Neural cell (in vitro differentiated cells): ENCODE results near the gene STOML3. TPM values are rescaled to one million over a fixed set of nuclear protein-coding genes. Genes with fewer than 3 reads are reported as not detected.

Experiments
- H2AFZ ChIP-seq: fragments of 200-600, 300-800 bp; sonication (generic), shearing (Covaris generic); 2 replicates; pipeline ENCODE4 v1.6.0; 2014; ENCODE audit warnings: low read depth, mild to moderate bottlenecking, antibody characterized with exemption, low read length, moderate library complexity
- H3F3A ChIP-seq: fragments of 200-600 bp; shearing (Covaris generic); 2 replicates; pipeline ENCODE4 v1.6.1; 2016; ENCODE audit warnings: mild to moderate bottlenecking, moderate library complexity, mixed read lengths, antibody characterized with exemption, low read length; ENCODE audit not compliant: insufficient read depth, poor library complexity, severe bottlenecking
- H3K27ac ChIP-seq: fragments of 200-600, 300-800 bp; sonication (generic), shearing (Covaris generic); 2 replicates; pipeline ENCODE4 v1.5.1; 2014; ENCODE audit warnings: mild to moderate bottlenecking, low read length, moderate library complexity
- H3K27me3 ChIP-seq: fragments of 300-800, 200-600 bp; sonication (generic), shearing (Covaris generic); 2 replicates; pipeline ENCODE4 v1.6.0; 2014; ENCODE audit warnings: mild to moderate bottlenecking, low read depth, low read length, moderate library complexity; ENCODE audit not compliant: insufficient read depth
- H3K36me3 ChIP-seq: fragments of 300-800, 200-600 bp; sonication (generic), shearing (Covaris generic); 2 replicates; pipeline ENCODE4 v1.5.1; 2014; ENCODE audit warnings: mild to moderate bottlenecking, antibody characterized with exemption, low read length, moderate library complexity; ENCODE audit not compliant: insufficient read depth
- H3K4me2 ChIP-seq: fragments of 300-800, 200-600 bp; sonication (generic), shearing (Covaris generic); 2 replicates; pipeline ENCODE4 v1.6.0; 2014; ENCODE audit warnings: mild to moderate bottlenecking, low read length
- H3K4me3 ChIP-seq: fragments of 300-800, 200-600 bp; sonication (generic), shearing (Covaris generic); 2 replicates; pipeline ENCODE4 v1.5.1; 2014; ENCODE audit warnings: mild to moderate bottlenecking, low read length, moderate library complexity
- H3K79me2 ChIP-seq: fragments of 200-600 bp; shearing (Covaris generic); replicated peaks from 2 replicates; pipeline ENCODE4 v1.6.0; 2014; ENCODE audit warnings: mild to moderate bottlenecking, low read length, moderate library complexity; ENCODE audit not compliant: insufficient read depth
- H3K9ac ChIP-seq: fragments of 300-800, 200-600 bp; sonication (generic), shearing (Covaris generic); 2 replicates; pipeline ENCODE4 v1.6.1; 2016; ENCODE audit warnings: mild to moderate bottlenecking, low read length, mixed read lengths
- H3K9me2 ChIP-seq: fragments of 200-600 bp; shearing (Covaris generic); 2 replicates; pipeline ENCODE4 v1.6.1; 2016; ENCODE audit warnings: mild to moderate bottlenecking, low read length, mixed read lengths; ENCODE audit not compliant: insufficient read depth
- H3K9me3 ChIP-seq: fragments of 200-600, 300-800 bp; sonication (generic), shearing (Covaris generic); 2 replicates; pipeline ENCODE4 v1.6.1; 2016; ENCODE audit warnings: mild to moderate bottlenecking, mixed run types, low read length, moderate library complexity, mixed read lengths
- H4K20me1 ChIP-seq: fragments of 200-600 bp; shearing (Covaris generic); 2 replicates; pipeline ENCODE4 v1.6.1; 2016; ENCODE audit warnings: mild to moderate bottlenecking, mixed run types; ENCODE audit not compliant: insufficient read depth
- CTCF ChIP-seq: fragments of 450-650 bp; IDR thresholded peaks from 2 replicates; pipeline ENCODE4 v1.5.1; 2014; ENCODE audit warnings: antibody characterized with exemption, mild to moderate bottlenecking, moderate library complexity; ENCODE audit not compliant: poor library complexity, severe bottlenecking
- EP300 ChIP-seq: fragments of 450-650 bp; conservative IDR thresholded peaks from 2 replicates; pipeline ENCODE4 v1.6.1; 2014; ENCODE audit warnings: antibody characterized with exemption, mild to moderate bottlenecking, moderate library complexity; ENCODE audit not compliant: poor library complexity, severe bottlenecking
- EZH2 ChIP-seq: fragments of 200-600, 300-800 bp; shearing (Covaris generic), sonication (generic); IDR thresholded peaks from 2 replicates; pipeline ENCODE4 v1.6.1; 2014; ENCODE audit warnings: antibody characterized with exemption, low read length, borderline replicate concordance, mild to moderate bottlenecking; ENCODE audit not compliant: insufficient read depth, poor library complexity, severe bottlenecking
- MXI1 ChIP-seq: fragments of 450-650 bp; conservative IDR thresholded peaks from 2 replicates; pipeline ENCODE4 v1.6.1; 2014; ENCODE audit warnings: antibody characterized with exemption, mild to moderate bottlenecking; ENCODE audit not compliant: poor library complexity, severe bottlenecking
- POLR2AphosphoS5 ChIP-seq: IDR thresholded peaks from 2 replicates; pipeline ENCODE4 v1.6.1; 2012
- RAD21 ChIP-seq: fragments of 450-650 bp; conservative IDR thresholded peaks from 2 replicates; pipeline ENCODE4 v1.6.1; 2014; ENCODE audit warnings: antibody characterized with exemption, mild to moderate bottlenecking, moderate library complexity
- REST ChIP-seq: IDR thresholded peaks from 2 replicates; pipeline ENCODE4 v1.6.1; 2012; ENCODE audit warnings: borderline replicate concordance
- SMC3 ChIP-seq: fragments of 450-650 bp; conservative IDR thresholded peaks from 2 replicates; pipeline ENCODE4 v1.6.1; 2014; ENCODE audit warnings: antibody characterized with exemption, mild to moderate bottlenecking, moderate library complexity; ENCODE audit not compliant: poor library complexity
- TAF1 ChIP-seq: IDR thresholded peaks from 2 replicates; pipeline ENCODE4 v1.6.1; 2012; ENCODE audit warnings: low read depth
- polyA minus RNA-seq: library from RNA; depleted of rRNA, polyadenylated mRNA; stranded (reverse); fragments of >200 nt; gene quantifications from 2 replicates; pipeline ENCODE4 v1.2.3, GENCODE V29; 2014
- polyA plus RNA-seq: library from polyadenylated mRNA; depleted of rRNA; stranded (reverse); fragments of >200 nt; gene quantifications from 2 replicates; pipeline ENCODE4 v1.2.3, GENCODE V29; 2014

Gene STOML3
- polyA plus RNA-seq: not detected in 2 replicates
- not detected in 2 replicates for polyA minus RNA-seq

GRCh38 chr13:38990693-38991092, at the start of gene STOML3:
STOML3 (minus strand) TSS chr13:38990831; CDS start chr13:38990721, 110 bp downstream.
- Histone ChIP-seq H3K27me3 (peaks cover 4% of the 10 kb centered on the region), H3K36me3 (no peaks in the 10 kb centered on the region), H3K9me3 (no peaks in the 10 kb centered on the region), H3K4me3 (no peak within 1 kb of the TSS), H4K20me1 (no peaks in the 10 kb centered on the region), H3K9ac (no peak within 1 kb of the TSS), H3K79me2 (no peaks in the 10 kb centered on the region), H2AFZ (no peak within 1 kb of the TSS), H3K9me2 (no peaks in the 10 kb centered on the region), H3F3A (no peaks in the 10 kb centered on the region), H3K4me2 (no peak within 1 kb of the TSS), H3K27ac (no peak within 1 kb of the TSS)
- TF ChIP-seq EZH2 (no peak), MXI1 (no peak), TAF1 (no peak), CTCF (no peak), POLR2AphosphoS5 (no peak), SMC3 (no peak), REST (no peak), RAD21 (no peak), EP300 (no peak)

DNA sequence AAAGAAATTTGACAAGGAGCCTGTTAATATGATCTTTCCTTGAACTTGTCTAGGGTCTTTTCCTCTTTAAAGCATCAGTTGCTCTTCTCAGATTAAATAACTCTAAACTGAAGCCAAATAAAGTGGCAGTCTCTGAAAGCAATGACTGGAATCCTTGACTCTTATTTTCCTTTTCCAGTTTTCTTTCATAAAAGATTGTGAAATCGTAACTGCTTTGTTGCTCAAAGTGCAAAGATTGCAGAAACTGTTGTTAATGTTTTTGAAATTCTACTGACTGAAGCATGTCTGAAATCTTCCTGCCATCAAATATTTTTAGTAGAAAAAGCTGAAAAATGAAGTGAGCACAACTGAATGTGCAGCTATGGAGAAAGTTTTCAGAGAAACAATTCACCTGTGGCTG, 49.6 kb upstream of the STOML3 start:
- H3K9me3 ChIP-seq: no peaks in the 10 kb centered on the region
- H3K4me2 ChIP-seq: peak overlapping the region; percentile 8
- peak overlapping the region; percentile 73 for H3K4me3 ChIP-seq
- no peaks in the 10 kb centered on the region for H4K20me1 ChIP-seq
- H2AFZ ChIP-seq: no peak overlapping the region
- H3F3A ChIP-seq: no peaks in the 10 kb centered on the region
- no peaks in the 10 kb centered on the region for H3K36me3 ChIP-seq
- H3K27me3 ChIP-seq: no peaks in the 10 kb centered on the region
- TF ChIP-seq EP300 (no peak), SMC3 (no peak), EZH2 (no peak), CTCF (no peak), MXI1 (no peak), POLR2AphosphoS5 (no peak), TAF1 (no peak), RAD21 (no peak), REST (no peak)
- peaks cover 32% of the 10 kb centered on the region for H3K79me2 ChIP-seq
- no peak overlapping the region for H3K9ac ChIP-seq
- no peaks in the 10 kb centered on the region for H3K9me2 ChIP-seq
- no peak overlapping the region for H3K27ac ChIP-seq
